ENCODE measurements around the gene PCIF1. TPM values are rescaled to one million over a fixed set of nuclear protein-coding genes. Genes with fewer than 3 reads are reported as not detected.

PCIF1 gene
- 4.9 and 7.0 TPM in 2 replicates for total RNA-seq (ENCODE audit: low replicate concordance)

DNA sequence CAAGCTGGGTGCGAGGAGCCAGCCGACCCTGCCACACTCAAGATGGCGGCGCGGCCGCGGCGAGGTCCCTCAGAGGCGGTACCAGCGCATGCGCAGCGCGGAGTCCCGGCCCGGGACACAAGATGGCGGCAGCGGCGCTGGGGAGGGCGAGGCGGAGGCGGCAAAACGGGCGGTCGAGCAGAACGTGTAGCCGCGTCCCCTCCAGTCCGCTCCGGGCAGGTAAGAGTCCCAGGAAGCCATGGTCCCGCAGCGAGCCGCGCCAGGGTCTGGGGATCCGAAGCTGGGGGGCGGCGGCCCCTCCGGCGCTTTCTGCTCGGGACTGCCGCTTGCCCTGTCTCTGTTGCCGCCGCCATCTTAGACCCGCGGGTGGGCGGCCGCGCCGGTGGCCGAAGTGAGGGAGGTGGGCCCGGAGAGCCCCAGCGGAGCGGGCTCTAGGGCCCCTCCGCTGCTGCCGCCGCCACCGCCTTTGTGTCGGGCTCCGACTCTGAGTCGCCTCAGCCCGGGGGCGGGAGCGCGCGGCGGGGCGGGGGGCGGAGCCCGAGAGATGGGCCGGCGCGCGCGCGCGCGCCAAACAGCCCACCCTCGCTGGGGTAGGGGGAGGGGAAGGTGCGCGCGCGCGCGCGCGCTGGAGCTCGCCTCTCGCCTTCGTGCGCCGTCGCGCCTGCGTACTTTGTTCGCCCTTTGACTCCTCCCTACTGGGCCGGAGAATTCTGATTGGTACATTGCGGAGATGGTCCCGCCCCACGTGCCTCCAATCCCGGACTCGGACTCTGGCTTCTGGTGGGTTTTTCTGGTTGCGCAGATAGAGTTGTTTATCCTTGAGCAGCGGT lies at the start of gene PCIF1:
TSS of gene PCIF1 (plus strand) at position 98 of the 830 bp plus-strand sequence. CDS start 4,317 bp downstream, outside the sequence.

DNA sequence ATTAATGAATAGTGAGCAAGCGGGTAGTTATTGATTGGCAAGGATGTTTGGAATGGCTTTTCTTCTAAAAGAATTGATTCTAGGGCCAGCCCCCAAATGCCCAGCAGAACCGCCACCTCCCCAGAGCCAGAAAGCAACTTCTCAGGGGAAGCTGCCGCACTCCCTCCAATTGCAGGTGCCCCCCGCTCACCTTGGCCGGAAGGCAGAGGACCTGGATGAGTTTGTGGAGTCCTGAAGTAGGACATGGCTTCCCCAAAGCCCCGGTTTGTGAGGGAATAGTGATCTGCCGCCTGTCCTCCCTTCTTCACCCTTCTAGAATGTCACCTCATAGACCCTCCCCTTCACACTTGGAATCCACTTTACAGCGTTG lies 47.2 kb upstream of the PCIF1 start, which contains the start of gene SPATA25:
TSS of gene SPATA25 (minus strand) at position 277 of the 370 bp plus-strand sequence. CDS start at position 245, 32 bp downstream.

DNA sequence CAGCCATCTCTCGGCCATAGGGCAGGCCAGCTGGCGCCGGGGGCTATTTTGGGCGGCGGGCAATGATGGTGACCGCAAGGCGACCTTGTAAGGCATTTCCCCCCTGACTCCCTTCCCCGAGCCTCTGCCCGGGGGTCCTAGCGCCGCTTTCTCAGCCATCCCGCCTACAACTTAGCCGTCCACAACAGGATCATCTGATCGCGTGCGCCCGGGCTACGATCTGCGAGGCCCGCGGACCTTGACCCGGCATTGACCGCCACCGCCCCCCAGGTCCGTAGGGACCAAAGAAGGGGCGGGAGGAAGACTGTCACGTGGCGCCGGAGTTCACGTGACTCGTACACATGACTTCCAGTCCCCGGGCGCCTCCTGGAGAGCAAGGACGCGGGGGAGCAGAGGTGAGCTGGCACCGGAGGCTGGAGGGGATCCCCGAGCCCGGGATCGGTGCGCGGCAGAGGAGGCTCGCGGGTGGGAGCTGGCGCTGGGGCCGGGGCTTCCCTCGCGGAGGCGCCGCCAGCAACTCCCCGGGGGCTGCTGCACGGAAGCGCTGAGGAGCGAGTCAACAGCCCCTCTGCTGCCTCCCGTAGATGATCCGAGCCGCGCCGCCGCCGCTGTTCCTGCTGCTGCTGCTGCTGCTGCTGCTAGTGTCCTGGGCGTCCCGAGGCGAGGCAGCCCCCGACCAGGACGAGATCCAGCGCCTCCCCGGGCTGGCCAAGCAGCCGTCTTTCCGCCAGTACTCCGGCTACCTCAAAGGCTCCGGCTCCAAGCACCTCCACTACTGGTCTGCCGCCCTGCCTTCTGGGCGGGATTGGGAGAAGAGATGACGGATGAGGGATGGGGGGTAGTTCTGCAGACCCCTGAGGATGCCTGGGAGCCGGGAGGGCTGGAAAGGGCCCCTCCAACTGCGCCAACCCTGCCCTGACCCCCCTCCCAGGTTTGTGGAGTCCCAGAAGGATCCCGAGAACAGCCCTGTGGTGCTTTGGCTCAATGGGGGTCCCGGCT lies 43.2 kb upstream of the PCIF1 start, which contains the start of the genes CTSA and NEURL2:
TSS of gene CTSA (plus strand) at position 351 of the 999 bp plus-strand sequence. CDS start at position 585, 234 bp downstream.
TSS of gene NEURL2 (minus strand) at position 224 of the 999 bp plus-strand sequence. CDS start at position 7, 217 bp downstream.

DNA sequence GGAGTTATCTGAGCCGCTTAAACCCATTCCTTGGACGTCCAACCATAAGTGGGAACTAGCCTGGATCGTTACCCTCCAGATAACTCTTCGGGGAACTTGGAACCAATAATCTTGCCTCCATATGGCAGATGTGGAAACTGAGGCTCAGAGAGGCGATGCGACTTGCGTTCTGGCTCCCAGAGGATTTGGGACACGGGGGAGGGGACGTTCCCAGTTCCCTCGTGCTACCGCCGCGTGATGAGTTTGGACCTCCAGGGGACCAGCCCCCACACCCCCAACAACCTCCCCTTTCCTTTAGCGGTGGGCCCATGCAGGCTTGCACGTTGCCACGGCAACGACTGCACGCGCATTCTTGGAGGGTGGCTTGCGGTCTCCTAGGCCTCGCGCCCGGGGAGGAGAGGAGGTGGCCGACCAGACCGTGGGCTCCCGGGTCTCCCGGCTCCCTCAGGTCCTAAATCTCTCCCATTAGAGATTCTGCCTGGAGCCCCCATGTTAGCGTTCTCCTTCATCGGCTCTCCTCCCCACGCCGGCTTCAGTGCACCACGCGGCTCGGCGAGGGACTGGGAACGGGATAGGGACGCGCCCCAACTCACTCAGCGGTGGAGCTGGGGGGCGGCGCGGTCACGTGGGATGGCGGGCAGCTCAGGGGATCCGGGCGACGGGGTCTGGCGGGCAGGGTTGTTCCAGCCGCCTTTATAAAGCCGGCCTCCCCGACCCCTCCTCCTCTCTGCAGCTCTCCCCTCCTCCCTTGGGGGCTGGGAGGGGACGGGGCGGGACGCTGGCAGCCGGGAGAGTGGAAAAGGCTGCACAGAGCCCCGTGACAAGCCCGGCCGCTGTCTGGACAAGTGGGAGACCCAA lies 22.8 kb upstream of the PCIF1 start, which contains the start of gene PLTP:
TSS of gene PLTP (minus strand) at position 670 of the 858 bp plus-strand sequence. CDS start 703 bp downstream, outside the sequence.

DNA sequence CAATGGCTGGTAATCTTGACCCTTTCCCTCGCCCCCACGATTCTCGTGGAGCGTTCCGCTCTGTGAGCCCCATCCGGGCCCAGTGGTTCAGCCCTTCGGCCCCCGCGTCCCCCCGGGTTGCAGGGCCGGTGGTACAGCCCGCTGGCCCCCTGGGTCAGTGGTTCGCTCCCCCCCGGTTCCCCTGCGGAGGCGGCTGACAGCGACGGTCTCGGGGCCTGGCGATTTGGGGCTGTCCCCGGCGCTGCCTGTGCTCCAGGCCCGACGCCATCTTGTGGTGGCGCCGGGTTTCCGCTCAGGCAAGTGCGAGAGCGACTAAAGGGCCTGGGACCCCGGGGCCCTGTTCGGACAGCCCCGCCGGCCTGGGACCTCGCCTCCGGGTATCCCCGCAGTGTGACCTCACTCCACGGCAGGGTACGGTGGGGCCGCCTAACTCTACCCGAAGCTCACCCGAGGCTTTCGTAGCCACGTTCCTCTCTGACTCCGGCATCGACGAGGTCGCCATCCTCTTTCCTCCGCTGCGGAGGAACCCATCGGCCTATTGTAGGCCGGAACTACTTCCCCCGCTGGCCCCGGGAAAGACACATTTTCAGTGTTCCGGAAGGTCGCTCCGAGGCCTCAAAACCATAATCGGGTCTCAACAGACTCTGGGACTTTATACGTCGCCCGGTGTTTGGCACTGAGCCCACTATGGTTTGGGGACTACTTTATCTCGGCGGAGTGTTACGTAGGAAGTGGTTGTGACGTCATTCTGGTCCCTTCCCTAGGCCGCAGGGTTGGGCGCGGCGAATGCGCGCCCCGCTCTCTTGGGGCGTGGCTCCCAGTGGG lies 37.4 kb downstream of the PCIF1 start, which contains the start of gene ZNF335:
TSS of gene ZNF335 (minus strand) at position 529 of the 825 bp plus-strand sequence. CDS start 793 bp downstream, outside the sequence.

Other genes starting within 250 kb of the PCIF1 start
- gene WFDC13, start 232.6 kb upstream of the PCIF1 start, total RNA-seq (ENCODE audit: low replicate concordance) = not detected in 2 replicates
- not detected in 2 replicates for gene WFDC10B, start 229.7 kb upstream of the PCIF1 start, total RNA-seq (ENCODE audit: low replicate concordance)
- gene SPINT4, start 212.3 kb upstream of the PCIF1 start, total RNA-seq (ENCODE audit: low replicate concordance) = not detected in 2 replicates
- gene WFDC3, start 142.8 kb upstream of the PCIF1 start, total RNA-seq (ENCODE audit: low replicate concordance) = not detected in 2 replicates
- 13.3 and 16.0 TPM in 2 replicates for gene DNTTIP1, start 142.7 kb upstream of the PCIF1 start, total RNA-seq (ENCODE audit: low replicate concordance)
- 1.6 and 7.7 TPM in 2 replicates for gene UBE2C, start 122.0 kb upstream of the PCIF1 start, total RNA-seq (ENCODE audit: low replicate concordance)
- gene TNNC2, start 107.4 kb upstream of the PCIF1 start, total RNA-seq (ENCODE audit: low replicate concordance) = 0.15 and 13.1 TPM in 2 replicates
- 27.1 and 64.9 TPM in 2 replicates for gene SNX21, start 100.9 kb upstream of the PCIF1 start, total RNA-seq (ENCODE audit: low replicate concordance)
- 33.2 and 35.2 TPM in 2 replicates for gene ACOT8, start 77.3 kb upstream of the PCIF1 start, total RNA-seq (ENCODE audit: low replicate concordance)
- 5.9 and 6.7 TPM in 2 replicates for gene ZSWIM3, start 77.1 kb upstream of the PCIF1 start, total RNA-seq (ENCODE audit: low replicate concordance)
- gene ZSWIM1, start 53.5 kb upstream of the PCIF1 start, total RNA-seq (ENCODE audit: low replicate concordance) = 2.9 and 3.5 TPM in 2 replicates
- gene SPATA25, start 47.1 kb upstream of the PCIF1 start, total RNA-seq (ENCODE audit: low replicate concordance) = 0.12 and 0.60 TPM in 2 replicates
- gene NEURL2, start 43.5 kb upstream of the PCIF1 start, total RNA-seq (ENCODE audit: low replicate concordance) = 2.0 and 3.5 TPM in 2 replicates
- gene CTSA, start 43.3 kb upstream of the PCIF1 start, total RNA-seq (ENCODE audit: low replicate concordance) = 58.2 and 124 TPM in 2 replicates
- gene PLTP, start 22.5 kb upstream of the PCIF1 start, total RNA-seq (ENCODE audit: low replicate concordance) = 21.9 and 59.8 TPM in 2 replicates
- 8.5 and 11.5 TPM in 2 replicates for gene ZNF335, start 37.5 kb downstream of the PCIF1 start, total RNA-seq (ENCODE audit: low replicate concordance)
- not detected in 2 replicates for gene MMP9, start 74.2 kb downstream of the PCIF1 start, total RNA-seq (ENCODE audit: low replicate concordance)
- gene SLC12A5, start 94.5 kb downstream of the PCIF1 start, total RNA-seq (ENCODE audit: low replicate concordance) = under 0.01 TPM in 1 of 2 replicates, not detected in the other
- 6.3 and 6.8 TPM in 2 replicates for gene NCOA5, start 155.3 kb downstream of the PCIF1 start, total RNA-seq (ENCODE audit: low replicate concordance)
- gene CD40, start 183.6 kb downstream of the PCIF1 start, total RNA-seq (ENCODE audit: low replicate concordance) = 1.9 and 7.8 TPM in 2 replicates

All from smooth muscle cell of the coronary artery (primary cell).